AG09319 (cell line): ENCODE data around the gene ZNF26.

ENCODE experiments used
- DNase-seq: peaks from one replicate; pipeline ENCODE4 v3.0.0-alpha.2; 2010; ENCODE audit warnings: low read depth; ENCODE audit errors: extremely low read depth
- TF ChIP-seq, protein P1 (sequence below): IDR thresholded peaks from 2 replicates; pipeline ENCODE4 v1.5.1; 2011; ENCODE audit warnings: low read depth, mild to moderate bottlenecking, inconsistent platforms, low read length, moderate library complexity

ZNF26 gene

DNA sequence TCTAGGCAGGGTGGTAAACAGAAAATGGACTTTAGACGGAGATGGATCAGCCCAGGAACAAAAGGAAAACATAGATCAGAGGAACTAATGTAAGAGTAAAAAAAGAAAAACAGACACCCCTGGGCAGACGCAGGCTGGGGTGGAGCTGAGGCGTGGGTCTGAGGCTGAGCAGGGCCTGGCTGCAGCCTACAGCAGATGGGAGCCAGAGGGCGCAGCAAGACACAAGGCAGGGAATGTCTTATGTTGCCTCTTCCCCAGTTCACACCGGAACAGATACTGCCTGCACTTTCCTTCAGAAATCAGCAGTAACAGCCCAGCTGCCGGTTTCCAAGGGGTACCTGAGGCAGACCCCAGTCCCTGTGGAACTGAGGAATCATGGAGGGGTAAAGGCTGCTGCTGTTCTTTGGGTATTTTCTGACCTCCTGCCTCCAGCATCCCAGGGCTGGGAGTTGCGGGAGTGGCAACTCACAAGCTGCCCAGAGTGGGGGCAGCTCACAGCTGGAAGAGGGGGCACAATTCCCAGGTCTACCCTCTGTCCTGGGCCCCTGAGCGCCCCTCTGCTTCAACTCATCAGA, 39.8 kb upstream of the ZNF26 start:
- TF ChIP-seq, protein P1, sequence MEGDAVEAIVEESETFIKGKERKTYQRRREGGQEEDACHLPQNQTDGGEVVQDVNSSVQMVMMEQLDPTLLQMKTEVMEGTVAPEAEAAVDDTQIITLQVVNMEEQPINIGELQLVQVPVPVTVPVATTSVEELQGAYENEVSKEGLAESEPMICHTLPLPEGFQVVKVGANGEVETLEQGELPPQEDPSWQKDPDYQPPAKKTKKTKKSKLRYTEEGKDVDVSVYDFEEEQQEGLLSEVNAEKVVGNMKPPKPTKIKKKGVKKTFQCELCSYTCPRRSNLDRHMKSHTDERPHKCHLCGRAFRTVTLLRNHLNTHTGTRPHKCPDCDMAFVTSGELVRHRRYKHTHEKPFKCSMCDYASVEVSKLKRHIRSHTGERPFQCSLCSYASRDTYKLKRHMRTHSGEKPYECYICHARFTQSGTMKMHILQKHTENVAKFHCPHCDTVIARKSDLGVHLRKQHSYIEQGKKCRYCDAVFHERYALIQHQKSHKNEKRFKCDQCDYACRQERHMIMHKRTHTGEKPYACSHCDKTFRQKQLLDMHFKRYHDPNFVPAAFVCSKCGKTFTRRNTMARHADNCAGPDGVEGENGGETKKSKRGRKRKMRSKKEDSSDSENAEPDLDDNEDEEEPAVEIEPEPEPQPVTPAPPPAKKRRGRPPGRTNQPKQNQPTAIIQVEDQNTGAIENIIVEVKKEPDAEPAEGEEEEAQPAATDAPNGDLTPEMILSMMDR, result no peak

GRCh38 chr12:132948146-132949066, 37.8 kb upstream of the ZNF26 start:
- DNase-seq, result no peak
- TF ChIP-seq, protein P1, result no peak

More for the DNA sequence above, 39.8 kb upstream of the ZNF26 start:
- no peak for DNase-seq

DNA sequence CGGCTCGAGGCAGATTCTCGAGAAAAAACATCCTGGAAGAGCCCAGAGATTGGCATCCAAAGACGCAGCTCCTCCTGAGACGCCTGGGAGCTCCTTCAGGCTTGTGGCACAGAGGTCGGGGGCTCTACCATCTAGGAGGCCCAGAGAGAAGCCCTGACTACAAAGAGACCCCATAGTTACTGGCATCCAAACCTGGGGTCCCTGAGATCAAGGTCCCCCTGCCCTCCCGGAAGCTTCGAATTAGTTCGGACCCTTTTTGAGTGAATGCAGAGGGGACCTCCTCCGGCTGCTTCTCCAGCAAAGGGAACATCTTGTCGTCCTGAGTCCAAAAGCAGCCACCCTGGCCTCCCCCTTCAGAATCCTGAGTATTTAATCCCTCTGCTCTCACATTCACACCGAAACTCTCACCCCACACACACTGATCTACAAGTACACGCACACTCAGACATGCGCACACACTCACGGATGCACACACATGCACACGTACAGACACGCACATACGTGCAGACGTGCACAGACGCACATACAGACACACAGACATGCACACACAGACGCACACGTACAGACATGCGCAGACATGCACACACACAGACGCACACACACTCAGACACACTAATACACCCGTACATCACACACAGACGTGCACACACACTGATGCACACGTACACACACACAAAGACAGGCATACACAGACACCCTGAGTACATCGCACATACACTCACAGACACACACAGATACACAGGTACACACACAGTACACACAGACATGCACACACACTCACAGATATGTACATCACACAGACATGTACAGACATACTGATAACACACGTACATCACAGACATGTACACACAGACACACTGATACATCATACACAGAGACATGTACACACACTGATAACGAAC, 36.0 kb upstream of the ZNF26 start:
- DNase-seq, result no peak
- TF ChIP-seq, protein P1, result no peak

- TF ChIP-seq, protein P1, result no peak
- DNase-seq, result no peak
These were observed 35.2 kb upstream of the ZNF26 start for GRCh38 chr12:132950844-132951535.

- DNase-seq, result no peak
- TF ChIP-seq, protein P1, result no peak
These were observed 34.5 kb upstream of the ZNF26 start for GRCh38 chr12:132951649-132952048.

- TF ChIP-seq, protein P1, result no peak
- no peak for DNase-seq
These were observed 33.6 kb upstream of the ZNF26 start for GRCh38 chr12:132952371-132953162.
